Duodenal mucosa (tissue), 2 donors: ENCODE measurements around the gene ADAMTS18.

Experiments used
- H3K27ac ChIP-seq: one replicate; pipeline ENCODE4 v1.7.0; 2013; ENCODE audit warnings: low read depth, low read length
- H3K27me3 ChIP-seq, 2 donors: one replicate each; pipeline ENCODE4 v1.7.0; 2013; ENCODE audit warnings: low read length in 2 of 2, control low read depth in 1 of 2; ENCODE audit not compliant: insufficient read depth in 2 of 2, control insufficient read depth in 1 of 2
- H3K36me3 ChIP-seq, 2 donors: one replicate each; pipeline ENCODE4 v1.7.0; 2013; ENCODE audit warnings: low read length in 2 of 2, control low read depth in 1 of 2; ENCODE audit not compliant: insufficient read depth in 2 of 2, control insufficient read depth in 1 of 2
- H3K4me1 ChIP-seq, 2 donors: one replicate each; pipeline ENCODE4 v1.7.0; 2013; ENCODE audit warnings: low read length in 2 of 2, control low read depth in 1 of 2; ENCODE audit not compliant: insufficient read depth in 2 of 2, control insufficient read depth in 1 of 2
- H3K4me3 ChIP-seq, 2 donors: one replicate each; pipeline ENCODE4 v1.7.0; 2013; ENCODE audit warnings: low read length in 2 of 2, low read depth in 1 of 2
- H3K9ac ChIP-seq, 2 donors: one replicate each; pipeline ENCODE4 v1.7.0; 2013; ENCODE audit warnings: low read length in 2 of 2, low read depth in 1 of 2
- H3K9me3 ChIP-seq, 2 donors: one replicate each; pipeline ENCODE4 v1.7.0; 2013; ENCODE audit warnings: low read length in 2 of 2, control low read depth in 1 of 2; ENCODE audit not compliant: control insufficient read depth in 1 of 2

ADAMTS18 gene

DNA sequence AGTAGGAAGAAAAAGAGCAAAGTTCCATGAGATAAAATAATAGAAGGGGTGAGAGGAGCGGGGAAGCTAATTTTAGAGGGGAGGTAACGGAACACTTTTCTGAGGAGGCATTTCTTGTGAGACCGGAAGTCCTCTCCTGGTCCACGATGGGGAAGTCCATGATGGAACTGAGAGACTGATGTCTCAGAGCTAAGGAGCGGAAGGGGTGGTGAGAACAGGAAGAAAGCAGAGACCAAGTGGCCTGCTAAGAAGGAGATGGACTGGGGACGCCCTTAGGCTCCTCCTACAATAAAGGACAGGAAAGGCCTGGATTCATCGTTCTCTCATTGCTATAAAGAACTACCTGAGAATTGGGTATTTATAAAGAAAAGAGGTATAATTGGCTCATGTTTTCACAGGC is 59.4 kb downstream of the ADAMTS18 start:
- no peak overlapping the region for H3K27ac ChIP-seq
- no peaks in the 10 kb centered on the region for H3K9me3 ChIP-seq
- no peaks in the 10 kb centered on the region for H3K36me3 ChIP-seq
- H3K27me3 ChIP-seq, result no peaks in the 10 kb centered on the region
- H3K4me3 ChIP-seq, result no peak overlapping the region
- no peaks in the 10 kb centered on the region for H3K4me1 ChIP-seq
- no peak overlapping the region for H3K9ac ChIP-seq

DNA sequence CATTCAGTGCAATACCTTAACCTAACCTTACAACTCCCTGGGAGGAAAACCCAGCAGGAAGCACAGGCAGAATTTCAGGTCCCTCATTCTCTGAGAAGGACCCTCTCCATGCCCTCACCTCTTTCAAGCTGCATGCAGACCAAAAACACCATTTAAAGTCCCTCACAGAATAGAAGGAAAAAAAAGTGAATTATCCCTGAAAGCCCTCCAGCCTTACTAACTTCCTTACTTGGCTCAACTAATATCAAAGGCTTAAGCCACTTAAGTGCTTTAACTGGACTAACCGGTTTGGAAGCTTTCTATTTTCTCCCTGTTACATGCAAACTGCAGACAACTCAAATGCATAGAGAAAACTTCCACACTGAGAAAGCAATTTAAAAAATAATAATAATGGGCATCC is 60.5 kb downstream of the ADAMTS18 start:
- no peaks in the 10 kb centered on the region for H3K9me3 ChIP-seq
- no peaks in the 10 kb centered on the region for H3K36me3 ChIP-seq
- no peak overlapping the region for H3K4me3 ChIP-seq
- H3K4me1 ChIP-seq, result no peaks in the 10 kb centered on the region
- no peak overlapping the region for H3K9ac ChIP-seq
- no peak overlapping the region for H3K27ac ChIP-seq
- no peaks in the 10 kb centered on the region for H3K27me3 ChIP-seq

DNA sequence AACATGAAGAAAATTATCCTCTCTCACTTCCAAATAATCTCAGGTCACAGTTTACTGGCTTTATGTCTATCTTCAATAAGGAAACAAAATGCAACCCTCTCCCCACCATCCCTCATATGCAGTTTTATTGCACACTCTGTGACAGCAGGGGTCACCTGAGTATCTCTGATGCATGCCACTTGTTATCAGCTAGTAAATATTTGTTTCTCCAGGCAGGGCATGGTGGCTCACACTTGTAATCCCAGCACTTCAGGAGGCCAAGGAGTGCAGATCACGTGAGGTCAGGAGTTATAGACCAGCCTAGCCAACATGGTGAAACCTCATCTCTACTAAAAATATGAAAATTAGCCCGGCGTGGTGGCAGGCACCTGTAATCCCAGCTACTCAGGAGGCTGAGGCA is 61.1 kb downstream of the ADAMTS18 start:
- H3K9me3 ChIP-seq, result no peaks in the 10 kb centered on the region
- H3K36me3 ChIP-seq, result no peaks in the 10 kb centered on the region
- H3K4me1 ChIP-seq, result no peaks in the 10 kb centered on the region
- H3K27me3 ChIP-seq, result no peaks in the 10 kb centered on the region
- H3K9ac ChIP-seq, result no peak overlapping the region
- no peak overlapping the region for H3K4me3 ChIP-seq
- no peak overlapping the region for H3K27ac ChIP-seq

DNA sequence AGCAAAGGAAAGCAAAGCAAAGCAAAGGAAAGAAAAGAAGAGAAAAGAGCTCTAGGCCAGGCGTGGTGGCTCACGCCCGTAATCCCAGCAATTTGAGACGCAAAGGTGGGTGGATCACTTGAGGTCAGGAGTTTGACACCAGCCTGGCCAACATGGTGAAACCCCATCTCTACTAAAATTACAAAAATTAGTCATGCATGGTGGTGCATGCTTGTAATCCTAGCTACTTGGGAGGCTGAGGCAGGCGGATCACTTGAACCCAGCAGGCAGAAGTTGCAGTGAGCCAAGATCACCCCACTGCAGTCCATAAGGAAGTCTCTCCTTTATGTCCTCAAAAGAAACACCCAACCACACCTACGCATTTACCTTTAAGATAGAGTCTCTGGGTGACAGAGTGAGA is 70.1 kb downstream of the ADAMTS18 start:
- Histone ChIP-seq H3K9ac (no peak overlapping the region), H3K36me3 (no peaks in the 10 kb centered on the region), H3K4me3 (no peak overlapping the region), H3K27me3 (no peaks in the 10 kb centered on the region), H3K9me3 (no peaks in the 10 kb centered on the region), H3K27ac (no peak overlapping the region), H3K4me1 (no peaks in the 10 kb centered on the region)

DNA sequence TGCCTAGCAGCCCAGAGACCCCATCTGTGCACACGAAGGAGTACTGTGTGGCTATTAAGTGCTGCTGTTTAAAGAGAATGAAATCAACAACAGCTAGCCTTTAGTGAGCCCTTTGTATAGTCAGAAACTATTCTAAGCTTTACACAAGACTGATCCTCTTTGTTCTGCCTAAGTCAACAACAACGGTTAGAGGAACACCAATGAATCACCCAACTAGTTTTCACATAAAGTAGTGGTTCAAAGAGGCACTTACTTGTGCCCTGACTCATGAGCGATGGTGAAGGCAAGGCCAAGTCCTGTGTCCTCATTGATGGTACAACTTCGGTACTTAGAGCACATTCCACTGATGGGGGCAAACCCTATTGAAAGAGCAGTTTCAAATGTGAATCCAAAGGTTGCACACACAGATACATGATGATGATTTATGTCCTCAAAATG is 75.8 kb downstream of the ADAMTS18 start:
- Histone ChIP-seq H3K36me3 (no peaks in the 10 kb centered on the region), H3K27me3 (no peaks in the 10 kb centered on the region), H3K27ac (no peak overlapping the region), H3K4me3 (no peak overlapping the region), H3K9me3 (no peaks in the 10 kb centered on the region), H3K9ac (no peak overlapping the region), H3K4me1 (no peaks in the 10 kb centered on the region)

DNA sequence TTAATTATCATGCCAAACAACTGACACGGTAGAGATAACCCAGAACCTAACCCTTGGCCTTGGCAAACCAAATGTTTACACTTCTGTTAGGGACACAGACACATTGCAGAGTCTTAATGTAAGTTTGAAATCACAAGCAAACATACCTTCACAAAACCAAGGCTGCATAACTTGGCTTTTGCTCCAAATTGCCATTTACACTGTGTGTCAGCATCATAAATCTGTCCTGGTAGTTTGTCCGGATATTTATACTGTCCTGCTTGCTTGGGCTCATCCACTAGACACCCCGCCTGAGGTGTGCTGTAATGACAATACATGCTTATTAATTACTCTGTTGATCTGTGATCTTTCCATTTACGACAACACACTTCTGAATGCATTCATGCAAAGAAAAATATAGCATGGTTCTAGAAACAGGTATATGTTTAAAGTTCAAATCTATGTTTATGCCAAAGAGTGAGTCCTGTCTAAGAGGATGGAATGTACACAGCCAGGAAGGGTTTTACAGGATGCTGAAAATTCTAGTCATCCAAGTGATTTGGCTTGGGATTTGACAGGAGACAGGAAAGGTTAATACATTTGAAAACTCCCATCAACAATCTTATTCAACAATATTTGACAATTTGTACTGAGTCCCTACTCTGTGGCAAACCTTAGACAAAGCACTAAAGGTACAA is 81.1 kb downstream of the ADAMTS18 start:
- Histone ChIP-seq H3K27ac (no peak overlapping the region), H3K27me3 (no peaks in the 10 kb centered on the region), H3K36me3 (no peaks in the 10 kb centered on the region), H3K4me1 (no peaks in the 10 kb centered on the region), H3K9me3 (no peaks in the 10 kb centered on the region), H3K4me3 (no peak overlapping the region), H3K9ac (no peak overlapping the region)

DNA sequence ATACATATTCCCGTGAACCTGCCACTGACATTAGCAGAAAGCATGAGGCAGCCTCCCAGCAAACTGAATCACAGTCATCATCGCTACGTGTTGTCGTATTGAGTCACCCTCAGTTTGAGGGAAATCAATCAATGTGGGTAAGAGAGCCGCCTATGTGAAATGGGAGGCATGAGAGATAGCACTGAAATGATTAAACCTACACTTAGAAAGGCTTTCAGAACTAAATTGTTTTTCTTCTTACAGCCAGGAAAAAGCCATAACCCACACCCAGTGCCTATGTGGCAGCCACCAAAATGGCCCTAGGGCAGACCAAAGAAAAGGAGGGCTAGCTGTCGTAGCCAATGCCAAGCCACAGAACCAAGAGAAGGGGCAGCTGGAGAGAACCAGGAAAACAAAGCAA is 90.5 kb downstream of the ADAMTS18 start:
- Histone ChIP-seq H3K9me3 (no peaks in the 10 kb centered on the region), H3K27ac (no peak overlapping the region), H3K4me3 (no peak overlapping the region), H3K9ac (no peak overlapping the region), H3K4me1 (no peaks in the 10 kb centered on the region), H3K36me3 (no peaks in the 10 kb centered on the region), H3K27me3 (no peaks in the 10 kb centered on the region)

DNA sequence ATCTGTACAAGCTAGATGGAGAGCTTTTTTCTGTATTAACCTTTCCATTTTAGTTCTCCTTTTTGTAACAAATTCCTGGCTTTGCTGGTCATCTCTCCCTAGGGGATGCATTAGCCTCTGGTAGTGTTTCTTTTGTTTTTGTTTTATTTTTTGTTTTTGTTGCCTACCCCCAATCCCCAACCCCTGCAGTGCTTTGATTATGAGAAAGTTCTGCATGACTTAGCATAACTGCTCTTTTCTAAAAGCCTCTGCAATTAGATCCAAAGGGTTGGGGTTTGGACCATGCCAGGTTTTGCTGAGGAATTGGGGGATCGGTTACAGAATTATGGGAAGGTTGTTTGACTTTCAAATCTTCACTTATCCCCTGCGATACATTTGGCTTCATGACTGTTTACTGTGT is 98.2 kb downstream of the ADAMTS18 start:
- H3K27ac ChIP-seq, result no peak overlapping the region
- no peak overlapping the region for H3K9ac ChIP-seq

DNA sequence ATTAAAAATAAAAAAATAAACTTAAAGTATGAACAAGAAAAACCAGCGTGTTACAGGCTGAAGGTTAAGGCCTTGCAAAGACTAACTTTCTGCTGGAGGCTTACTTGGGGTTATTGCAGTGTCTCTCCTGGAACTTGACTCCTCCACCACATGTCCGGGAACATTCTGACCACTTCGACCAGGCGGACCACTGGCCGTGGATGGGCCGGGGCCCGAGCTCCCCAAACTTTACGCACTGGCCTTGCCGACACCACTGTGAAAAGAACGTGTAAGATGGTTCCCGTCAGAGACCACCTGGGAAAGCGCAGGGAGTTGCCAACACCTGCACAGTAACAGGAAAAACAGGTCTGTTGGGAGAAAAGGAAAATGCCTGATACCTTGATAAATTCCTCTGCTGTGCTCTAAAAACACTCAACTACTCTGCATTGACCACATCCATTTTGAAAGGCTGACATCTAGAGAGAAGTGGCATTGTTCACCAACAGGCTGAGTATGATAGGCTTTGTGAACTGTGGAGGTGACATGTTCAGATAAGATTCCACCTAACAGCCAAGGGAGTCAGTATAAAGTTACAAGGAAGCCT is 99.1 kb downstream of the ADAMTS18 start:
- Histone ChIP-seq H3K9me3 (no peaks in the 10 kb centered on the region), H3K9ac (no peak overlapping the region), H3K36me3 (no peaks in the 10 kb centered on the region), H3K4me1 (no peaks in the 10 kb centered on the region), H3K27ac (no peak overlapping the region), H3K4me3 (no peak overlapping the region), H3K27me3 (no peaks in the 10 kb centered on the region)

More for the DNA sequence above, 98.2 kb downstream of the ADAMTS18 start:
- Histone ChIP-seq H3K9me3 (no peaks in the 10 kb centered on the region), H3K27me3 (no peaks in the 10 kb centered on the region), H3K4me1 (no peaks in the 10 kb centered on the region), H3K36me3 (no peaks in the 10 kb centered on the region), H3K4me3 (no peak overlapping the region)

DNA sequence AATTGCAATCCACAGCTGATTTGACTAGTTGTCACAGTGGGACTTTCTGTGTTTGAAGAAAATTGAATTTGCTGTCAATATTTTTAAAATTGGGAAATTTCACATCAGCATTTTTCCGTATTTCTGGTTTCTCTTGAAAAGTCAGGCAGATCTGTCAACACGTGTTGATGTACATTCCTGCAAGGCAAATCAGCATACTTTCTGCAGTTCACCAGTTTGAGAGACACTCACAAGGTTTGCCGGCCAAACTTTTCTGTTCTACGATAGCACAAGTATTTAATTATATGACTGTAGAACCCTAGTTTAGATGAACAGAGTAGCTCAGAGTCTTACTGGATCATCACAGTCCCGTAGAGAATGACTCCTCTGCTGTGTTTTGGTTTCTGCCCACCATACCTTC is 102.0 kb downstream of the ADAMTS18 start:
- Histone ChIP-seq H3K9ac (no peak overlapping the region), H3K27ac (no peak overlapping the region), H3K27me3 (no peaks in the 10 kb centered on the region), H3K9me3 (no peaks in the 10 kb centered on the region), H3K4me1 (no peaks in the 10 kb centered on the region), H3K36me3 (no peaks in the 10 kb centered on the region), H3K4me3 (no peak overlapping the region)
